GM18867 (cell line): ENCODE data around the gene NRP1.
"Not testable (repeated sequence)": the region's sequence is repeated elsewhere in the genome, so short reads cannot be mapped to it uniquely, and the experiment has no call there.

Experiments used
- ATAC-seq: cut with Tn5 transposase; IDR thresholded peaks from one replicate; pipeline ENCODE4 v1.9.1; 2021; ENCODE audit warnings: mild to moderate bottlenecking, moderate library complexity; ENCODE audit not compliant: unreplicated experiment

Gene NRP1

GRCh38 chr10:33240931-33241330, 93.5 kb downstream of the NRP1 start:
- ATAC-seq: no peak

- no peak for ATAC-seq
These were observed 94.2 kb downstream of the NRP1 start for GRCh38 chr10:33240258-33240657.

DNA sequence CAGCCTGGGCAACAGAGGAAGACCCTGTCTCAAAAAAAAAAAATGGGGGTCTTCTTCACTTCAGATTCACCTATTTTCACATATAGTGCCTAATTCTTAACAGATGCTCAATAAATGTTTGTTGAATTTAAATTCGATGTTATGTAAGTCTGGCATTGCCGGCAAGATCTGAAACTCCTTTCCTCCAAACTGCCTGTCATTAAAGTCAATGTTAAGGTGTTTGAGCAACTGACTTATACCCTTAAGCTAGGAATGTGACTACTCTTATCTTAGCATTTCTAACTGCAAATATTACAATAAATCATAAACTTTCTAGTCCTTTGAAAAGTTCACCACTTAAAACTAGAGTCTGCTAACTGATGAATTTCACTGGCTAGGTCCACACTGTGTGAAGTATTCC, 95.2 kb downstream of the NRP1 start:
- ATAC-seq: no peak

DNA sequence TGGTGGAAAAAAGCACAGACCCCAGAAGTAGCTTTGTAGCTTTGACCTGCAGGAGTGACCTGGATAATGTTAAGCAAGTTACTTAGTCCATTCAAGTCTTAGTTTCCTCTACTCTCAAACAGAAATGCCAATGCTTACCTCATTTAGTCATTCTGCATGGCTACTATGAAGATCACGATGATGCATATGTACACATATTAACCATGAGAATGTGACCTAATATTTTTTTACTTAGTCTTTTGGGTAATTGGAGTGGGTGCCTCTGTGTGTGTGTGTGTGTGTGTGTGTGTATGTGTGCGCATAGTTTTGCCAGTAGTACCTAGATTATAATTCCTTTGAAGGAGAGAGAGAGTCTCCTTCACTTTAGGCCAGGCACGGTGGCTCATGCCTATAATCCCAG, 95.8 kb downstream of the NRP1 start:
- no peak for ATAC-seq

GRCh38 chr10:33237736-33238624, 96.5 kb downstream of the NRP1 start:
- no peak for ATAC-seq

DNA sequence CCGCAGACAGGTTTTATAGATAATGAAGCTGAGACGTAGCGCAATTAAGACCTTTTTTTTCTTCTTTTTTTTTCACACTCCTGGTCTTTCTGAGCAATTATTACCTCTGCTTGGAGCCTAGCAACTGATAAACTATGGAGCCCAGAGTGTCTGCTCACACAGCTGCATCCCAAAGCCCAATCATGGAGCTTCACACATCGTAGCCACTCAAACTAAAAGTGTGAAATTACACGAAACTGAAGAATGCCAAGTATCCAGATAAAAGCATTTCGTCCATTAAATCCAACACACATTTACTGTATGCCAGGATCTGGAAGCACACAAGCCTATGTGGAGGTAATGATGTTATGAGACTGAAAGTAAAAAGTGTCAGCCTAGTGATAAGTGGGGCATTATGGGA, 97.6 kb downstream of the NRP1 start:
- no peak for ATAC-seq

DNA sequence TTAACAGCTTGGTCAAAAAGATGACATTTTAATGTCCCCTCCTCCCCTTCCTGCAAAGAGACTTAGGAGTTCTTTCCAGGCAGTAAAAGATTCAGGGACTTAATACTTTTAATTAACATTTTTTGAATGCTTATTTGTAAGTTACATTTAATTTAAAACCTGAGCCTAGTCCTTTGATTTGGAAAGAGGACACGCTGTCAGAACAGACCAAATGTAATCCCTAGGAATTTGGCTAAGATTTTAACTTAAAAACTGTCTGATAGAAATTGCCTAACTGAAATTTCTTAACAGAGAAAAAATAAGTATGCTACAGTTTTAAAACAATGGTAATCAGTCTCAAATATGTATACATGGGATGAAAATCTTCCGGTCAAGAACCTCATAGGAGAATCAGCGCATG, 98.5 kb downstream of the NRP1 start:
- no peak for ATAC-seq

DNA sequence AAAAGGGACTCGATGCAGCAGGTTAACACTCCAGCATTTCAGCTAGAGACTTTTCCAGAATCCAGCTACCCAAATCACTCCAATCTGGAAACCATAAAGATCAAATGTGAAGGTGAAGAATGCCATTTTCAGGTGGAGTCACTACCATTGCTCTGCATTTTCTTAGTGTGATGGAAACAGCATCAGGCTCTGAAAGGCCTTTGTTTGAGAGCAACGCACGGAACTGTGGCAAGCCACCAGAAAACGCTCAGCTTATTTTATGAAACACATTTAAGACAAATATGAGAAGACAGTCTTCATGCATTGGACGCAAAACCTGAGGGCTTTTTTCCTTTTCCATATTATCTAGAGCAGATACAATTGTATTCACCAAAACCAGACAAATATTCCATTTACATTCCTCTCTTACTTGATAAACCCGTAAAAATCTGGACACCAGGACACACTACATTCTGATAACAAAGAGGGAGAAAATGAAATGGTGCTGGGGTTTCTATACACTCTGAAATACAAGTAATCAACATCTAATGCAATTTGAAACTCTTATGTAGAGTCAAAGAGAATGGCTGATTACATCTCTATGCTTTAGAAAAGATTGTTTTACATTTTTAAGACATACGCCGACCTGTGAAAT, 99.1 kb downstream of the NRP1 start:
- ATAC-seq: no peak

- no peak for ATAC-seq
These were observed 99.6 kb downstream of the NRP1 start for GRCh38 chr10:33234831-33235237.

- ATAC-seq: no peak
These were observed 100.8 kb downstream of the NRP1 start for GRCh38 chr10:33233635-33234034.

DNA sequence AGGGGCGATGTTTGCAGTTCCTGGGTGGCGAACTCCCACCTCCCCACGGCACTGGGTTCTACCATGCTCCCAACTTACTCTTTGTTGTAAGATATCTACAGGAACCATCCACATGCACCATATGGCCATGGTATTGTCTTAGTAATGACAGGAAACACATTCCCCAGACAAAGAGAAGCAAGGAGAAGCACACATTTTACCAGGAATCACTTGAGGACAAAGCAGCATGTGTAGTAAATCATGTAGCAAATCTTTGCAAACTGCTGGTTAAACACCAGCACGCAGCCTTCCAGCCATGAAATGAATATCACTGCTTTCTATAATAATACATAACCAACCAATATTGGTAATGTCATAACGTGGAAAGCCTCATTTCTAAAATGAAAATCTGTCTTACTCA, 101.2 kb downstream of the NRP1 start:
- no peak for ATAC-seq

DNA sequence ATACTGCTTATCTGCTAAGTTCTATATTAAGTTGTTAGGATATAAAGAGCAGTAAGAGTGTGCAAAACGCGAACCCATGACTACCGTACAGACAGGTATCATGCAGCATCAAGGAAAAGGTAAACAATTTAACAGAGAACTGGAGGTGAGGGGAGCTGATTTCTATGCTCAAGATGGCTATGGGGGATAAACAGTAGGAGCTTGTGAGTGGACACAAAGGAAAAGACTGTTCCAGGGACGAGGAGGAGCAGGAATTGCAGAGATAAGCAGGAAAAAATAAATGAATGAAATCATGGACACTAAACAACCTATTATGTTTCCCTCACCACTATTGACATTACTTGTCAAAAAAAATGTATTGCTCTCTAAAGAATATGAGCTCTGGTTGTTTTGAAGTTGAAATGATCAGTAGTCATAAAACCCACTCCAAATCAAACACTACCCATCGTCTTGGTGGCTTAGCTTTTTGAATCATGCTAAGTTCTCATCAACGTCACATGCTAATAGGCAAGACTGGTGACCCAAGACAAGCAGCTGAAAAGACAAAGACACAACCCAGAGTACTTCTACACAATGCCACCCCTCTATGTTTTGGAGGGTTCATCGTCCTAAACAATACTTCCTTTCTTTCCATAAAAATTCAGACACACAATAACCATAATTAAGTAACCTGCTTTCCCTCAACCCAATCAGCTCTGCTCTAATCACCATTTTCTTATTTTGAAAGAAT, 102.7 kb downstream of the NRP1 start:
- no peak for ATAC-seq

GRCh38 chr10:33229949-33230267, 104.6 kb downstream of the NRP1 start:
- no peak for ATAC-seq

DNA sequence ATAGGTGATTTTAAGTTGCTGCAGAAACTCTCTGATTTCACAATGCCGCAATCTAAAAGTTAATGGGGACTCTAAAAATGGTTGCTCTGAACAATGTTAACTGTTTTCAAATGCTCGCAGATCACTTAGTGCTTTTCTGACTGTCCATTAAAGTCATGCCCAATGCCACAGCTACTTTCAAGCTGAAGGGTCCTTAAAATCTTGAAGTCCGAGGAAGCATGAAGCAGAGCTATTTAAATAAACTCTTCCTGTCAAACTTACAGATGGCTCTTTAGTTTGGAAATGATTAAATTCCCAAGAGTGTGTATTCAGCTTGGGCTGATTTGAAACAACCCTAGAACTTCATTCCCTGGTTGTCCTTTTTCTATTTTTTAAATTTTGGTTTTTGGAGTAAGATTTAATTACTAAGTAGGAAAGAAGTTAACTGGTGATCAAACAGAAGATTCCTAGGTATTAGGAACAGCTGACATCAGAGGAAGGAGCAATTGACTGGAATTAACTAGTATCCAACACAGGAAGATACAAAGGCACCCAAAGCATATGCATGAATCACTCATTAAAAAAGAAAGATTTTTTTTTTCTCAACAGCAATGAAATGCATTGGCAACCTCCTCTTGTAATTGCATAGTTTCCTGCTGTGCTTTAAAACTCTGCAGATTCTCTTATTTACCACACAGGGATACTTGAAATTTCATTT, 105.1 kb downstream of the NRP1 start:
- ATAC-seq: no peak

- no peak for ATAC-seq
These were observed 106.0 kb downstream of the NRP1 start for GRCh38 chr10:33228426-33228825.

DNA sequence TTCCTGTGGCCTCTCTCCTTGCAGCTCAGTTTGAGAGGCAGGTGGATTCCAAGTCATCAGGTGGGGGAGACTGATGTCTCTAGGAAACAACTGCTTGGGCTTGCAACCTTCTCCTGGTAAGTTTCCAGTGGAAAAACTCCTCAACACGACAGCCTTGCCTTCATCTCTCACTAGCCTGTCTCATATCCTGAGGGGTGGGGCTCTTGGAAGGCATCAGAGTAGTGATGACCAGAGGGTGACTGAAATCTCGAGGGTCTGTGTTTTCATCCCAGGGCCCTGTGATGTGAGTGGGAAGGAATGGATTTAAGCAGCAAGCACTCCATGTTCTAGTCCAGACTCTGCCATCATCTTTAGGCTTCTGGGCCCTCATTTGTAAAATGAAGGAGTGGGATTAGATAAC, 107.0 kb downstream of the NRP1 start:
- ATAC-seq: no peak

DNA sequence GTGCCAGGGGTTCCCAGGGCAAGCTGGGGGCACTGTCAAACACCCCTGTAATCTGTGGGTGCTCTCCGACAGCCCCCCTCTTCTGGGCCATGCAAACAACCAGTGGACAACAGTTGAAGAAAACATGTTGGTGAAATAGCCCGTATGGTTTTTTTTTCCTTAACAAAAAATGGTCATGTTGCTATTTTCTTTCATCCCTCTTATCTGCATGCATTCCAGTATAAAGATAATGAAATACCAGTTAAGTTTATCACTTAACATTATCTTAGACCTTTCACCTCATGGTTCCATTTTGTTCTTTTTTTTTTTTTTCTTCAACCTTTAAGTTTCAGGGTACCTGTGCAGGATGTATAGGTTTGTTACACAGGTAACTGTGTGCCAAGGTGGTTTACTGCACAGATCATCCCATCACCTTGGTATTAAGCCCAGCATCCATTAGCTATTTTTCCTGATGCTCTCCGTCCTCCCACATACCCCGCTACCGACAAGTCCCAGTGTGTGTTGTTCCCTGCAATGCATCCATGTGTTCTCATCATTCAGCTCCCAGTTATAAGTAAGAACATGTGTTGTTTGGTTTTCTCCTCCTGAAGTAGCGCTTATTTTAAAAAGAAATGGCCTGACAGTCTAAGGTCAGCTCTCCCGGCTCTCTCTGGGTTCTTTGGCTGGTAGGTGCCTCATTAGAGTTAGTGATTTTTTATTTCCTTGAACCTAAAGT, 110.1 kb downstream of the NRP1 start:
- ATAC-seq: no peak

GRCh38 chr10:33223326-33224000, 111.0 kb downstream of the NRP1 start:
- ATAC-seq: no peak

DNA sequence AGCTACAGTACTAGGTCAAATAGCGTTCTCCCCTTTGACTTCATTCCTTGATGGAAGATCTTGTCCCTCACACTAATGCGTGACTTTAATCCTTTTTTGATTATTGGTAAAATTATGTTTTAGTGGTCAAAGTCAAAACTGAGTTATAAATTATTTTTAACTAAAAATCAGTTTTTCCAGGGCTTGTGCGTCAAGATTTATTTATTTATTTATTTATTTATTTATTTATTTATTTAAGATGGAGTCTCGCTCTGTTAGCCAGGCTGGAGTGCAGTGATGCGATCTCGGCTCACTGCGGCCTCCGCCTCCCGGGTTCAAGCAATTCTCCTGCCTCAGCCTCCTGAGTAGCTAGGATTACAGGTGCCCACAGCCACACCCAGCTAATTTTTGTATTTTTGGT, 112.2 kb downstream of the NRP1 start:
- not testable (repeated sequence) for ATAC-seq

- ATAC-seq: no peak
These were observed 116.6 kb downstream of the NRP1 start for GRCh38 chr10:33217854-33218253.
